Stimulated activated CD4-positive, alpha-beta T cell treated with anti-CD3 and anti-CD28 coated beads, TNF-alpha, amount 100 ng/mL, for 1 hour (primary cell): ENCODE data around the gene ETAA1.
A peak's percentile ranks its signal among the peaks of the same experiment; 100 is the strongest.

ENCODE experiments used
- DNase-seq, 3 donors: peaks; one replicate each; pipeline ENCODE4 v3.0.0-alpha.2; 2020; ENCODE audit warnings: low read depth in 3 of 3, low spot score in 1 of 3

The ETAA1 gene

DNA sequence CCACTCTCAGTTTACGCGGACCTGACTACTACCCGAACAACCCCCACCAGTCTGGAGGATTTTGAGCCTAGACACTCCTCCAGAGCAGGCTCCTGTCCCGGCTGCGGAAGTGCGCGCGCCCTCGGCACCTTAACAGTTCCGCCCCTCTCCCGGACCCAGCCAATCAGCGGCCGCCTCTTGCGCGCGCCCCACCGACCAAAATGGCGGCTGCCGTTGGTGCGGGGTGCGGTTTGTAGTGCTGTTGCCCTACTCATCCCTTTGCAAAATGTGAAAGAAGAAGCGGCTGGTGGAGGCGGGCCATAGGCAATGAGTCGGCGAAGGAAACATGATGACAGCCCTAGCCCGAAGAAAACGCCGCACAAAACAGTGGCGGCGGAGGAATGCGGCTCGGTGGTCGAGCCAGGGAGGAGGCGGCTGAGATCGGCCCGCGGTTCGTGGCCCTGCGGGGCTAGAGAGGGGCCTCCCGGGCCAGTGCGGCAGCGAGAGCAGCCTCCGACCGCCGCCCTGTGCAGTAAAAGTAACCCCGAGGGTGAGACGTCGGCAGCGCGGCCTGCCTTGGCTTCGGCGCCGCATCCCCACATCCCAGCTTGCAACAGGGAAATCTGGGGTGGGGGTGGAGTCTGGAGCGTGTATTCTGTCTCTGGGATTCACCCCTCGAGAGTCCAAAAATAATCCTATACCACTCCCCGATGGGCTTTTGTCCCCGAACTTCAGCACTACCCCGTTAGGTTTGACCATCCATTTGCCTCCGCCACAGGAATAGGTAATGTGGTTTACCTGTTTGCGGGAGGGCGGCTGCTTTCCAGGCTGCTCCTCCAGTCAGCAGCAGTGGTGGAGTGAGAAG, at the start of gene ETAA1:
TSS of gene ETAA1 (plus strand) at position 191 of the 844 bp plus-strand sequence. CDS start at position 307, 116 bp downstream.
- DNase-seq = peak; percentile 78 to 92 (median 85)

DNA sequence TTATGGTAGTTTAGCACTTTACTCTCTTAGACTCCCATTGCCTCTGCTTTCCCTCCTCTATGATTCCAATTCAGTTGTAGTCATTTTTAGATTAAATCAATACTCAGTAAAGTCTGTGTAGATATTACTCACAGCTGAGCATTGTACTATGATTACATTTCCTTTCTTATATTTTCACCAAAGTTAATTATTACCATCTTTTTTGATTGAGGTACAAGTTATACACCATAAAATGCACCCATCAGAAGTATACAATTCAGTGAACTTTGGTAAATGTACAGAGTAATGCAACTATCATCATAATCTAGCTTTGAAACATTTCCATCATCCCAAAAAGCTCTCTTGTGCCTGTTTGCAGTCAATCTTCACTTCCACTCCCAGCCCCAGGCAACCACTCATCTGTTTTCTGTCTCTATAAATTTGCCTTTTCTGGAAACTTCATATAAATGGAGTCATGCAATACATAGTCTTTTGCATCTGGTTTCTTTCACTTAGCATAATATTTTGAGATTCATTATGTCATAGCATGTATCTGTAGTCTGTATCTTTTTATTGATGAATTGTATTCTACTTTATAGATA, 30.2 kb upstream of the ETAA1 start:
- DNase-seq = no peak

DNA sequence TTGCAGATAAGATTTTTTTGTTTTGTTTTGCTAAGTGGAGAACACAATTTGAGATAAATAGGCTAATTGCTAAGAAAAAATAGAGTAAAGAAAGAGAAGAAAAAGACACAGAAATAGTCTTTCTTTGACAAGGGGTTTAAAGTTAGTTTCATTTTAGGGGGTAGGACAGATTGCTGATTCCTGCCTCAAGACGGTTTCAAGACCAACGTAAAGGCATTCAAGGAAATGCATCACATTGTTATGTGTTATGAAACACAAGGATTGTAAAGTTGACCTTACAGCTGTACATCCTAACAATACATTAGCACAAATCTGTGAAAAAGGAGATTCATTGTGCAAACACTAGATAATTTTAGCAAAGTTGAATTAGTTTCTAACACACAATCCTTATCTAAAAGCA, 22.7 kb upstream of the ETAA1 start:
- DNase-seq = no peak

DNA sequence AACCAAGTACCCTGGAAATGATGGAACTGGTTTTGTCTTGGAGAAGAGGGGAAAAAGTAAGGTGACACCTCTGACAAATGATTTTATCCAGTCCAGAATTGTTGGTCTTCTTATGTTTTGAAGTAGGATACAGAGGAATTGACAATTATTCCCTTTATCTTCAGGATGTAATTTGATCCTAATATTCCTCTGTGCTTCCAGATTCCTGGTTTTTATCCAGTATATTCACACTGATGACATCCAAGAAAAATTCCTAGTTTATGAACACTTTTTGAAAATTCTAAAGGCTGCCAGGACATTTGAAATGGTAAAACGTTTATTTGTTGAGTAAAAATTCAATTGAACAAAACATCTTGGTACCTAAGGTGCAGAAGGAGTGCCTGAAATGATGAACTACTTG, 22.2 kb upstream of the ETAA1 start:
- DNase-seq = no peak

DNA sequence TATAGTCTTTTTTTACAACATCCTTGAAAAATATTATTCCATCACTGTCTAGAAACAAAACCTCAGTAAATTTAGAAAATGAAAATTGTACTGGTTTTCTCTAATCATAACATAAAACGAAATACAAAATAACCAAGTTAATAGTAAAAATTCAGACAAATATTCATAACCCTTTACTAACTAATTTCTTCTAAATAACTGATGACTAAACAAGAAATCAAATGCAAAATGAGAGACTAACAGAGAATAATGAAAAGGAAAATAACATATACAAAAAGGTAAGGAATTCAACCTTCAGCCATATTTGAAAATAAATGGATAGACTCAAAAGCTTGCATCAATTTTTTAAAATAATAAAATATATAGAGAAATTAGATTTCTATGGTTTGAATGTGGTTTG, 18.6 kb upstream of the ETAA1 start:
- no peak for DNase-seq

DNA sequence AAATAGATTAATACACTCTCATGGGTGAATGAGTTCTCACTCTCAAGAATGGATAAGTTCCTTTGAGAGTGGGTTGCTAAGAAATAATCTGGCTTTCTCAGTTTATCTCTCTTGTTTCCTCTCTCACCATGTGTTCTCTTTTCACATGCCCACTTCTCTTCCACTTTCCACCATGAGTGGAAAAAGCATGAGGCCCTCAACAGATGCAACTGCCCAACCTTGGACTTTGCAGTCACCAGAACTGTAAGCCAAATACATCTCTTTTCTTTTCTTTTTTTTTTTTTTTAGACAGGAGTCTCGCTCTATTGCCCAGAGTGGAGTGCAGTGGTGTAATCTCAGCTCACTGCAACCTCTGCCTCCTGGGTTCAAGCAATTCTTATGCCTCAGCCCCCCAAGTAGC, 18.1 kb upstream of the ETAA1 start:
- no peak for DNase-seq

DNA sequence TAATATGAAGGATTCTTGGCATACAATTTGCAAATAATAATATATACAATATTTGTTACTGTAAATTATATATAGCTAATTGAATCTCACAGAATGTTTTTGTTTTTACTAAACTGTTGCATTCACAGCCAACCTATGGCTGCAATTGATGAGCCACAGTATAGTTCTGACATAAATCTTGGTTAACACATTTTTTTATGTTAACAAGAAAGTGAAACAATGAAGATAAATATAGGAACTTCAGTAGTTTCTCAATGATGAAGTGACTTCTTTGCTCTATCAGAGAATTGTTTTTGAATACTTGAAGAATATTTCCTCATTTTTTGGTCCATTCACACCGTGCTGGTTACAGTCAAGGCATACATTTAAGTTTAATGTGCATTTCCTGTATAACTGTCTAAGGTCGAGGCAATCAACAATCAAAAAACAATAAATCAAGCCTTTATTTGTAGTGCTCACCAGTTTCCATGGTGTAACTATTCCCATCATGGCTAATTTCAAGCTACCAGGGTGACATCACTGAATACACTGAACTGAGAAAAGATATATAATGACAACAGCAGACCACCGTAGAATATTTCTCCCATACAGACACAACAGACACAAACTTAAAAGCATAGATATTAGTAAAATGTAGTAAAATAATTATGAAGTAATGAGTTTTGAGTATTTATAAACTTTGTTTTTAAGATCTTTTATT, 12.9 kb upstream of the ETAA1 start:
- no peak for DNase-seq

DNA sequence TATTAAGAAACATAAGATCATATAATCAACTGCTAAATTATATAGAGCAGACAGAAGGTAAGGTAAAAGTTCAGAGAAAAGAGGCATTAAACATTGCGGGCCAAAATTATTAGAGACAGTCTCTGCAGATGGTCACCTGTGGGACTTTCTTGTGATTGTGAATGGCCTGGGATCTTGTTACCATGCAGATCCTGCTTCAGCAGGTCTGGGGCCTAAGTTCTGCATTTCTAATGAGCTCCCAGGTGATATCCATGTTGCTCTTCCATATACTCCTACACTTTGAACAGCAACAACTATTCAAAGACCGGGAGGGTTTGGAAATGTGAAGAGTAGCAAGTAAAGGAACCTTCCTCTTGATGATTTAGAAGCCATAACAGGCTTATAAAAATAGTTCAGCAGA, 8.5 kb upstream of the ETAA1 start:
- no peak for DNase-seq

DNA sequence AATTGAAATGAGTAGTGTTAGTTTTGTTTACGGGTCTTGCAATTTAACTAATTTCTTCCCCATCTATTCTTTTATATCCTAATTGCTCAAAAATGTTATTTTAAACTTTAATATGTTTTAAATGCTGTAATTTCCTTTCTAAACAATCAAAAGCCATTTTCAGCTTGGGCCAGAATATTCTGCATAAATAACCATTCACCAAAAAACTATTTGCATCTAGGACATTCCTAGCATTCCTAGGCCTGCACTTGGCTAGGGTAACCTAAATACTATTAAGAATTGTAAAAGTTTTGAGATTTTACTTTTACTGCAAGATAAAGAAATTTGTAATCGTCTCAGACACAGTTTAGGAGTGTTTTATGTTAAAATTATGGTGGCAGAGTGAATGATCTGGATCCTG, 7.8 kb upstream of the ETAA1 start:
- DNase-seq = no peak

DNA sequence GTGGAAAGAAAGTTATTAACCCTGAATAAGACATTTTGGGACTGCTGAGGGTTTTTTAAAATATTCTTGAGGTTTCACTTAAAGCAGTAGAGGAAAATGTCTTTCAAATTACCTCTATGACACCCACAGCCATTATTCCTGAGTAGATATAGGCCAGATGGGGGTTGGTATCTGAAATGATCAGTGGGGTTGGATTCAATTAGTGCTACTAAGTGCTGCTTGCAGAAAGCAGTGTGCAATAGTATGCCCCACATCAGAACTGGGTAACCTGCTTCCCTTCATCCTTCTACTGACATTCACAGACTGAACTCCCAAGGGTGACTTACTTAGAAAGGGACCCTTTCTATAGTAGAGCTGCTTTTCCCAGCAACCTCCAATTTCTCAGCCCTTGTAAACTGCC, 7.3 kb upstream of the ETAA1 start:
- DNase-seq = no peak

DNA sequence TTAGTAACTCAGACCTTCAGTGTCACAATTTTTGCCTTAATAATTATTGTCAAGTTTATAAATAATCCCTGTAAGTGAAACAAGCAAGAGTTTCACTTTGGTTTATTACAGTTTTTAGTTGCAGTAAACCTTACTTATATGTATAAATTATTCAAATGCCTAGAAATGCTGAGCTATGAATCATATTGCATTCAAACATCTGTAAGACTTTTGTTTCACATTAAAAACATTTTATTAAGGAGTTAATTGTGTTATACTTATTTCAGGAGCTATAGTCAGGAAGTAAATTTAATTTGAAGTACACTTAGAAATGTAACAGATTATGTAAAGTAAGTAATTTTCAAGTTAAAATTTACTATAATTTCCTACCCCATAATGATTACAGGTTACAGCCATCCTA, 3.9 kb upstream of the ETAA1 start:
- DNase-seq = no peak

DNA sequence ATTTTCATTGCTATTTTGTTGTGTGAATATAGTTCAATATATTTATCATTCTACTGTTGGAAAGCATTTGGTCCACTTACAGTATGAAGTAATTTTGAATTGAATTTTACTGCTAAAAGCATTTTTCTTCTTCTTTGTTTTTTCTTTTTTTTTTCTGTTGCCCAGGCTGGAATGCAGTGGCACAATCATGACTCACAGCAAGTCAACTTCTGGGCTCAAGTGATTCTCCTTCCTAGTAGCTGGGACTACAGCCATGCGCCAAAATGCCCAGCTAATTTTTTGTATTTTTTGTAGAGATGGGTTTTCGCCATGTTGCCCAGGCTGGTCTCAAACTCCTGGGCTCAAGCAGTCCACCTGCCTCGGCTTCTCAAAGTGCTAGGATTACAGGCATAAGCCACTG, 2.4 kb upstream of the ETAA1 start:
- DNase-seq = no peak

DNA sequence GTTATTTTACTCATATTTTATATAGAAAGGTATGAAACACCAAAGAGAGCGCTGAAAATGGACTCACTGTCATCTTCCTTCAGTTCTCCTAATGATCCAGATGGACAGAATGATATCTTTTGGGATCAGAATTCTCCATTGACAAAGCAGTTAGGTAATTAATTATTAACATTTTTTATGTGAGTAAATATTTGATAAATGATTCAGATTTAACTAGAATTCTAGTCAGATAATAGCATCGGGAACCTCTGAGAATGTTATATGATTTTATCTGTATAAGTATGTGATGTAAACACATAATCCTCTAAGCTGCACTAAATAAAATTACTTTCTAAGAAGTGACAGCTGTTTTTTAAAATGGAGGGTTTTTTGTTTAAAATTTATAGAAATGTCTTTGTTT, 2.0 kb downstream of the ETAA1 start:
- DNase-seq = no peak

DNA sequence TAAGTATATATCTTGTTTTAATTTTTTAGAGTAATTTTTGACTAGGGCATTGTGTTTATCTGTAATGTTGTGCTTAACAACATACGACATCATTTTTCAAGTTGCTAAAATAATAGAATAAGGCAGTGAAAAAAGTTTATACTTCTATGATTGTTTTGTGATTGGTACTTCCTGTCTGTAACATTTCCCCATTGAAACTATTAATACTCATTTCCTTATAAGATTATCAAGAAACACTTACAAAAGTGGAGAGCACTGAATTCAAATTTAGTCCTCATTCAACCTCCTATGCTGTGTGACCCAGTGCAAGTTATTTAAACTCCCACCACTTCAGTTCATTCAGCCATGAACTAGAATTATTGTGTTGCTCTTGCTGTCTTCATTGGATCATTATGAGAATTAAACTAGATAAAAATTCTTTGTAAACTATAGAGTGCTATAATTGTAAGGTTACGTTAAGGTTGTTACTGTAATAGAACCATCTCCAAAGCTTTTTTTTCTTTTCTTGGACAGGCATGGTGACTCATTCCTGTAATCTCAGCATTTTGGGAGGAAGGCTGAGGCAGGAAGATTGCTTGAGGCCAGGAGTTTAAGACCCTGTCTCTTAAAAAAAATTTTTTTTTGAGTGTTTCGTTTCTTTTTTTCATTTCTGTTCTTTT, 2.8 kb downstream of the ETAA1 start:
- no peak for DNase-seq

DNA sequence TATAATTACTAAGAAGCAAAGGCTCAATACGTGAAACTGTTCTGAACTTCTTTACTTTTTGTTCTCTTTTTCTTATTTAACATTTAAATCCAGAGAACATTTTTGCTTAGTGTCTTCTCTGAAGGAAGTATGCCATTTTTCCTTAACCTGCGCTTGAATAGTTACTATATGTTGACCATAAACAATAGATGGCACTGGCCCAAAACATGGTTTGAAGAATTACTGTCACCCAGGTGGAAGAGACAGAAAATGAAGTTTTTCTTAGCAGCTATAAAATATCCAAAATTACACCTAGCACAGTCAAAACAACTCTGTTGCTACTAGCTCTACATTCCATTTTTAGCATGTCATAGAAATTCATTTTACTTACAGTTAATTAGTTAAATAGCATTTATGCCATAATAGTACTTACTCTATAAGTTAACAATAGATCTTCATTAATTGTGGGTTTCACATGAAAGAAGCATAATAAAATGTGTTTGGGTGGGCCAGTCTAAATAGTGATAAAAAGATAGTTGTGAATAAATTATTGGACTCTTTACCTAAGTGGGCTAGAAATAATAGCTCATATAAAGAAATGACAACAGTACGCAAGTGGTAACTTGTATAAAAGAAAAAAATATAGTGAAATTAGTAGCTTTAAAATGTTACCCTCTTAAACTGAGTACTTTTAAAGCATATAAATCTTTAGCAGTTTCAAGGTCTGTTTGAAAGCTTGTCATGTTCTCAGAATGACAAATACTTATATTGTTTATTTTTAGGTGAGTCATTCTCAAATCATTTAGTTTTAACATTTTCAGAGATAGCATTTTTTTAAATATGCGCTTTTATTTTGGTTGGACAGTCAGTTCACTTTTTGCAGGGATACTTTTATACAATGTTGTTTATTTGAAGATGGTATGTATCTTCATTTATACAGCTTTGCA, 3.7 kb downstream of the ETAA1 start:
- DNase-seq = no peak

DNA sequence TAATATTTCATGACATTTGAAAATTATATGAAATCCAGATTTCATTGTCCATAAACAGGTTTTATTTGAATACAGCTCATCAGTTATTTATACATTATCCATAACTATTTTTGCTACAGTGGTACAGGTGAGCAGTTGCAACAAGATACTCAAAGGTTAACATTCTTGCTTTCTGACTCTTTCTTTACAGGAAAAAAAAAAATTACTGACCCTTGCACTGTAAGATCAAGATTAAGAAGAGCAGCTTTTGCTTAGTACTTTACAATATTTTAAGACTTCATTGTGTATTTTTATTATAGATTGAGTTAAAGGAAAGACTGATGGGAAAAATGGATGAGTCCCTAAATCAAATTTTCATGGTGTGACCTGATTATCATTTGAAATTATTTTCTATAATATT, 11.2 kb downstream of the ETAA1 start:
- no peak for DNase-seq

DNA sequence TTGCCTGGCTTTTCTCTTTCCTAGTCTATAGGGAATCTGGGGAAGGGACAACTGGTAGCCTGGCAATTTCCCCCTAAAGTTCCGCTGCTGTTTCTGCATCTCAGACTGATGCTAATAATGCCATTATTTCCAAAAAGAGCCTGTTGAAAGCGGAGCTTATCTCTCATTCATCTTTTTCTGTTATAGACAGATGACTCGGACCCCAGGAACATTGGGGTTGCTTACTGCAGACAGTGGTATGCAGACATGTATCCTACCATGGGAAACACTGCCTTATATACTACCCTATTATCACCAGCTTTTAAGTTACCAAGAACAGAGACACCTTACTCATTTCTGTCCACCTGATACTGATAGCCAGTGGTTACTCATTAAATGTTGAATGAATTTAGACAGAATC, 15.3 kb downstream of the ETAA1 start:
- DNase-seq = no peak

DNA sequence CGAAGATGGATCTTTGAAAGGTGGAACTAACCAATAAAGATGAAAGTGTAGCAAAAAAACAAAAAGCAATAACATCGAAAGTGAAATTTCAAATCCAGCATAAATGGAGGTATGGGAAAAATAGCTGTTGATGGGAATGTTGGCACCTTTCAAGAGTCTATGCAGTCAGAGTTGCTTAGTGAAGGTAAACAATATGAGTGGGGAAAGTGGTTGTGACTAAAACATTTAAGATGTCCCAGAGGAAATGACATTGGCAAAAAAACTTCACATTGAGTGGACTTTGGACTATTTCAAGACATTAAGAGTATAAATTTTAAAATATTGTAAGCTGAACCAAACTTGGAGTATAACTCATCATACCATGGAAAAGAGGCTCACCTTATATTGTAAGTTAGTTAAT, 17.7 kb downstream of the ETAA1 start:
- DNase-seq = no peak

DNA sequence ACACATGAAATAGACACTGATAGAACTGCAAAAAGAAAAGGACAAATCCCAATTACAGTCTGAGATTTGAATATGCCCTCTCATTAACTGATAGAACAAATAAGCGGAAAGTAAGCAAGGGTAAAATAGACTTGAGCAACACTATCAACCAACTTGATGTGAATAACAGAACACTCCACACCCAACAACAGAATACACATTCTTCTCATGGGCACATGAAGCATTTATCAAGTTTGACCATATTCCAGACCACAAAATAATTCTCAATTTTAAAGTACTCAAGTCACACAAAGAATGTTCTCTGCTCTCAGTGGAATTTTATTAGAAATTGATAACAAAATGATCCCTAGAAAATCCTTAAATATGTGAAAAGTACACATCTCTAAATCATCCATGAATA, 19.0 kb downstream of the ETAA1 start:
- DNase-seq = no peak

DNA sequence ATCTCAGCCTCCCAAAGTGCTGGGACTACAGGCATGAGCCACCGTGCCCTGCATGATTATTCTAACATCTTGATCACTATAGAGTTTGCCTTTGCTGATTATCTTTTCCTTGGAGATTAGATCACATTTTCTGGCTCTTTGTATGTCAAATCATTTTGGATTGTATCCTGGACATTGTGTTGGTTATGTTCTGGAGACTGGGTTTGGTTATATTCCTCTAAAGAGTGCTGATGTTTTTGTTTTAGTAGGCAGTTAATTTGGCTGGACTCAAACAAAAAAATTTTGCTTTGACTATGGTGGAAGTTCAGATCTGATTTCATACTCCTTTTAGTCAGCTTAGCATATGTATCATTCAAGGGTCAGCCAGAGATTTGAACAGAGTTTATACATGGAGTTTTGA, 26.4 kb downstream of the ETAA1 start:
- DNase-seq = no peak

DNA sequence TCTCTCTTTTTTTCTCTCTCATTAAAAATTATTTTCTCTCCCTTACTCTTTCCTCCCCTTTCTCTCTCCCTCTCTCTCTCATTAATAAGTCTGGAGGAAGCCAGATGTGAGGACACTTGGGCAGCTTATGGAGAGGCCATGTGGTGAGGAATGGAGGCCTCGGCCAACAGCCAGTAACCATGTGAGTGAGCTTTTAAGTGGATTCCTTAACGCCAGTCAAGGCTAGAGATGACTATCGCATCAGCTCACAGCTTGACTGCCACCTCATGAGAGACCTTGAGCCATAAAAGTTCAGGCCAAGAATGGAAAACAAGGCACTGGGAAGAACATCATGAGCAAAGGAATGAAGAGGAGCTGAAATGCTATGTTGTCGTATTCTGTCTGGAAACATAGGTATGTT, 39.1 kb downstream of the ETAA1 start:
- no peak for DNase-seq
